Keratinocyte (primary cell): Measurements from ENCODE around the gene POMT2. TPM values are rescaled to one million over a fixed set of nuclear protein-coding genes. Genes with fewer than 3 reads are reported as not detected.

Source experiments
- DNase-seq: peaks from one replicate; pipeline ENCODE4 v3.0.0-alpha.2; 2011; ENCODE audit warnings: low read depth, missing footprints, low spot score
- FAIRE-seq: peaks from 2 replicates; lab custom pipeline; 2011; peaks lifted over from hg19 to GRCh38; lab: Jason Lieb, UNC
- H2AFZ ChIP-seq: 2 replicates; pipeline ENCODE4 v1.6.0; 2012; ENCODE audit warnings: low read length, control low read depth, inconsistent platforms; ENCODE audit not compliant: control insufficient read depth
- H3K27ac ChIP-seq: 2 replicates; pipeline ENCODE4 v1.5.1; 2011; ENCODE audit warnings: low read length; ENCODE audit not compliant: control insufficient read depth, insufficient read depth
- H3K27me3 ChIP-seq: 3 replicates; pipeline ENCODE4 v1.6.0; 2011; ENCODE audit warnings: low read length; ENCODE audit not compliant: control insufficient read depth, insufficient read depth; ENCODE audit errors: extremely low read depth
- H3K36me3 ChIP-seq, 2 experiments: 2 replicates in 1 of 2; 3 replicates in 1 of 2; pipeline ENCODE4 v1.5.1; 2011; ENCODE audit warnings: low read length in 2 of 2, mild to moderate bottlenecking in 1 of 2; ENCODE audit not compliant: control insufficient read depth in 2 of 2, insufficient read depth in 2 of 2; ENCODE audit errors: extremely low read depth in 1 of 2
- H3K4me1 ChIP-seq: 3 replicates; pipeline ENCODE4 v1.5.1; 2011; ENCODE audit warnings: low read length; ENCODE audit not compliant: control insufficient read depth, insufficient read depth; ENCODE audit errors: extremely low read depth
- H3K4me2 ChIP-seq: 3 replicates; pipeline ENCODE4 v1.6.0; 2011; ENCODE audit warnings: low read depth, low read length; ENCODE audit not compliant: control insufficient read depth, insufficient read depth; ENCODE audit errors: extremely low read depth
- H3K4me3 ChIP-seq, 3 experiments: fragments of 200-600 bp in 1 of 3; sonication (generic) in 1 of 3; 2 replicates in 2 of 3; 3 replicates in 1 of 3; pipeline ENCODE4 v1.5.1; 2011 to 2016; ENCODE audit warnings: low read length in 3 of 3, mild to moderate bottlenecking in 3 of 3, control low read depth in 2 of 3, inconsistent platforms in 1 of 3, low read depth in 1 of 3, mixed read lengths in 1 of 3, mixed run types in 1 of 3, moderate library complexity in 1 of 3; ENCODE audit not compliant: control insufficient read depth in 2 of 3, insufficient read depth in 2 of 3; ENCODE audit errors: extremely low read depth in 1 of 3
- H3K79me2 ChIP-seq: 2 replicates; pipeline ENCODE4 v1.6.0; 2012; ENCODE audit warnings: low read length; ENCODE audit not compliant: control insufficient read depth, insufficient read depth
- H3K9ac ChIP-seq: 3 replicates; pipeline ENCODE4 v1.6.0; 2011; ENCODE audit warnings: low read length; ENCODE audit not compliant: control insufficient read depth, insufficient read depth; ENCODE audit errors: extremely low read depth
- H3K9me1 ChIP-seq: 3 replicates; pipeline ENCODE4 v1.6.0; 2011; ENCODE audit warnings: low read length; ENCODE audit not compliant: control insufficient read depth, insufficient read depth; ENCODE audit errors: extremely low read depth
- H3K9me3 ChIP-seq: 2 replicates; pipeline ENCODE4 v1.5.1; 2012; ENCODE audit warnings: low read depth, low read length; ENCODE audit not compliant: control insufficient read depth
- H4K20me1 ChIP-seq: 3 replicates; pipeline ENCODE4 v1.6.0; 2011; ENCODE audit warnings: low read length; ENCODE audit not compliant: control insufficient read depth, insufficient read depth; ENCODE audit errors: extremely low read depth
- EZH2 ChIP-seq: IDR thresholded peaks from one replicate; pipeline ENCODE4 v1.6.1; 2012; ENCODE audit warnings: inconsistent platforms, mild to moderate bottlenecking, low read length, moderate library complexity
- dilution Hi-C: fragments of 300-500 bp; cut with MboI; formaldehyde crosslinking; loops from one replicate; pipeline ENCODE4 v1.7.0; 2020; ENCODE audit warnings: low sequenced_read_pairs; ENCODE audit not compliant: extremely low pct_ligation_motif_present
- polyA plus RNA-seq, 5 experiments: library from polyadenylated mRNA; depleted of rRNA in 3 of 5; stranded (reverse) in 3 of 5; stranded (forward) in 1 of 5; unstranded in 1 of 5; fragments of >200 nt; gene quantifications; 1 replicate in 1 of 5; 2 replicates in 3 of 5; 3 replicates in 1 of 5; pipeline versions ENCODE4 v1.2.1 to v1.2.3, GENCODE V29; 2011 to 2012; ENCODE audit warnings: missing spikeins in 2 of 5, low read depth in 1 of 5, low replicate concordance in 1 of 5
- TF ChIP-seq, protein P1 (sequence below), 3 experiments: IDR thresholded peaks in 1 of 3; conservative IDR thresholded peaks in 1 of 3; optimal IDR thresholded peaks in 1 of 3; 2 replicates in 2 of 3; 3 replicates in 1 of 3; pipeline versions ENCODE3 to v1.5.1; 2011; ENCODE audit warnings: low read length in 3 of 3, mild to moderate bottlenecking in 3 of 3, moderate library complexity in 2 of 3, control low read depth in 1 of 3, inconsistent platforms in 1 of 3; ENCODE audit not compliant: insufficient read depth in 2 of 3; ENCODE audit errors: extremely low read depth in 1 of 3

The POMT2 gene
- polyA plus RNA-seq, 1 donor (not counting 4 experiments of a cell fraction or from before 2014, with no cell fraction given): 21.1 TPM

DNA sequence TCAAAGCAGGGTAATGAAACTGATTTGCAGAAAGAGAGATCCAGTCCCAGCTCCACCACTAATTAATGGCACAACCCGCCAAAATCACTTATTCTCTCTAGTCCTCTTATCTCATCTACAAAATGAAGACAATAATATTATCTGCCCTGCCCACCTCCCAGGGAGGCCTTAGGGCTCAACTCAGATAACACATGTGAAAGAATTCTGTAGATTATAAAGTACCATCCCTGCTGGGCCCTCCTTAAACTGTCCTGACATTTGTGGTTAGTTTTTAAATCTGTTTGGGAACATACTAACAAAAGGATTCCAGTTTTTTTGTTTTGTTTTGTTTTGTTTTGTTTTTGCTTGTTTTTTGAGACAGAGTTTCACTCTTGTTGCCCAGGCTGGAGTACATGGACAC, 7.3 kb downstream of the POMT2 start:
- peaks cover 25% of the 10 kb centered on the region for H3K4me1 ChIP-seq
- H3K27me3 ChIP-seq: no peaks in the 10 kb centered on the region
- H3K4me2 ChIP-seq: no peak overlapping the region
- peaks cover 0 to 4% of the 10 kb centered on the region in 2 experiments for H3K36me3 ChIP-seq
- H3K9ac ChIP-seq: peak overlapping the region; percentile 31
- H3K9me3 ChIP-seq: no peaks in the 10 kb centered on the region
- FAIRE-seq (no peak), DNase-seq (no peak)
- peaks cover 2% of the 10 kb centered on the region for H3K9me1 ChIP-seq
- H3K27ac ChIP-seq: peak overlapping the region; percentile 65
- H2AFZ ChIP-seq: no peak overlapping the region
- H3K4me3 ChIP-seq: no peak overlapping the region
- no peaks in the 10 kb centered on the region for H4K20me1 ChIP-seq
- peaks cover 30% of the 10 kb centered on the region for H3K79me2 ChIP-seq
- TF ChIP-seq EZH2: no peak
- TF ChIP-seq, protein P1, sequence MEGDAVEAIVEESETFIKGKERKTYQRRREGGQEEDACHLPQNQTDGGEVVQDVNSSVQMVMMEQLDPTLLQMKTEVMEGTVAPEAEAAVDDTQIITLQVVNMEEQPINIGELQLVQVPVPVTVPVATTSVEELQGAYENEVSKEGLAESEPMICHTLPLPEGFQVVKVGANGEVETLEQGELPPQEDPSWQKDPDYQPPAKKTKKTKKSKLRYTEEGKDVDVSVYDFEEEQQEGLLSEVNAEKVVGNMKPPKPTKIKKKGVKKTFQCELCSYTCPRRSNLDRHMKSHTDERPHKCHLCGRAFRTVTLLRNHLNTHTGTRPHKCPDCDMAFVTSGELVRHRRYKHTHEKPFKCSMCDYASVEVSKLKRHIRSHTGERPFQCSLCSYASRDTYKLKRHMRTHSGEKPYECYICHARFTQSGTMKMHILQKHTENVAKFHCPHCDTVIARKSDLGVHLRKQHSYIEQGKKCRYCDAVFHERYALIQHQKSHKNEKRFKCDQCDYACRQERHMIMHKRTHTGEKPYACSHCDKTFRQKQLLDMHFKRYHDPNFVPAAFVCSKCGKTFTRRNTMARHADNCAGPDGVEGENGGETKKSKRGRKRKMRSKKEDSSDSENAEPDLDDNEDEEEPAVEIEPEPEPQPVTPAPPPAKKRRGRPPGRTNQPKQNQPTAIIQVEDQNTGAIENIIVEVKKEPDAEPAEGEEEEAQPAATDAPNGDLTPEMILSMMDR (optimal IDR thresholded peaks at IDR 0.05 in 1 of 3, IDR thresholded peaks at IDR 0.05 in 1 of 3, conservative IDR thresholded peaks at IDR 0.05 in 1 of 3; ENCODE audit: extremely low read depth in 1 of 3, insufficient read depth in 2 of 3, low read length in 3 of 3): no peak
- dilution Hi-C loops: no loop called here

DNA sequence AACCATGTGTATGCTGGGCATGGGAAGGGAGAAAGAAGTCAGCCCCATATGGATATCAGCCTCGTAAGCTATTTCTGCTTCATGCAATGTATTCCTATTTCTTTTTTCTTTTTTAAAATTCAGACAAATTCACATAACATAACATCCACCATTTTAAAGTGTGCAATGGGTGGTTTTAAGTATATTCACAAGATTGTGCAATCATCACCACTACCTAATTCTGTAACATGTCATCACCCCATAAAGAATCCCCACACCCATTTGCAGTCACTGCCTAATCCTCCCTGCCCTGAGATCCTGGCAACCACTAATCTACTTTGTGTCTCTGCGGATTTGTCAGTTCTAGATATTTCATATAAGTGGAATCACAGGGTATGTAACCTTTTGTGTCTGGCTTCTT, 9.5 kb downstream of the POMT2 start:
- TF ChIP-seq, protein P1 (optimal IDR thresholded peaks at IDR 0.05 in 1 of 3, IDR thresholded peaks at IDR 0.05 in 1 of 3, conservative IDR thresholded peaks at IDR 0.05 in 1 of 3; ENCODE audit: extremely low read depth in 1 of 3, insufficient read depth in 2 of 3, low read length in 3 of 3): no peak
- no peak for TF ChIP-seq EZH2
- Histone ChIP-seq H3K4me3 (no peak overlapping the region), H3K79me2 (peaks cover 14% of the 10 kb centered on the region), H3K4me1 (peaks cover 34% of the 10 kb centered on the region), H3K36me3 (peaks cover 0 to 4% of the 10 kb centered on the region in 2 experiments), H3K9me1 (peaks cover 4% of the 10 kb centered on the region), H3K9me3 (no peaks in the 10 kb centered on the region), H2AFZ (no peak overlapping the region), H3K4me2 (no peak overlapping the region), H4K20me1 (no peaks in the 10 kb centered on the region), H3K27me3 (no peaks in the 10 kb centered on the region), H3K27ac (no peak overlapping the region), H3K9ac (no peak overlapping the region)
- DNase-seq (no peak), FAIRE-seq (no peak)
- dilution Hi-C loops: no loop called here
